K562 (cell line): Measurements from ENCODE around the gene ECM1. TPM values are rescaled to one million over a fixed set of nuclear protein-coding genes. Genes with fewer than 3 reads are reported as not detected.

Experiments used
- CREM ChIP-seq: IDR thresholded peaks from 2 replicates; pipeline ENCODE4 v1.6.1; 2014; ENCODE audit warnings: antibody characterized with exemption, low read depth
- EP300 ChIP-seq: IDR thresholded peaks from 2 replicates; pipeline ENCODE4 v1.6.1; 2012; ENCODE audit warnings: low read length, improper control_type of control experiment
- KLF6 ChIP-seq: fragments of 250-450 bp; sonication (Bioruptor Pico); IDR thresholded peaks from 2 replicates; pipeline ENCODE4 v1.4.0; 2020; ENCODE audit warnings: mild to moderate bottlenecking, moderate library complexity, borderline replicate concordance
- MAZ ChIP-seq, 2 experiments: fragments of 450-650 bp in 1 of 2; sonication (generic) in 1 of 2; formaldehyde crosslinking; IDR thresholded peaks in 1 of 2; conservative IDR thresholded peaks in 1 of 2; 2 replicates each; pipeline versions ENCODE4 v1.4.0 to v1.5.0; 2020; ENCODE audit warnings: mild to moderate bottlenecking in 1 of 2, missing genetic modification reagents in 1 of 2
- MTA3 ChIP-seq: fragments of 450-650 bp; formaldehyde crosslinking; IDR thresholded peaks from 2 replicates; pipeline ENCODE4 v1.6.1; 2017; ENCODE audit warnings: mild to moderate bottlenecking, borderline replicate concordance
- NR2C1 ChIP-seq, 2 experiments: fragments of 450-650 bp; IDR thresholded peaks; 2 replicates each; pipeline ENCODE4 v1.6.1; 2017; ENCODE audit warnings: mild to moderate bottlenecking in 2 of 2, antibody characterized with exemption in 1 of 2, inconsistent platforms in 1 of 2, missing compliant biosample characterization in 1 of 2, missing genetic modification characterization in 1 of 2
- POLR2A ChIP-seq: fragments of 450-650 bp; conservative IDR thresholded peaks from 2 replicates; pipeline ENCODE4 v1.6.1; 2016
- PURB ChIP-seq: sonication (generic); formaldehyde crosslinking; IDR thresholded peaks from 2 replicates; pipeline ENCODE4 v1.9.0; 2021; ENCODE audit warnings: low read depth, mild to moderate bottlenecking, missing genetic modification reagents
- SMAD4 ChIP-seq: fragments of 250-450 bp; sonication (Bioruptor Pico); conservative IDR thresholded peaks from 2 replicates; pipeline ENCODE4 v1.8.0; 2021; ENCODE audit warnings: inconsistent platforms, mild to moderate bottlenecking, moderate library complexity
- SMARCE1 ChIP-seq: fragments of 450-650 bp; IDR thresholded peaks from 2 replicates; pipeline ENCODE4 v1.7.1; 2016; ENCODE audit warnings: mild to moderate bottlenecking
- TAF15 ChIP-seq: fragments of 200-400 bp; formaldehyde crosslinking; IDR thresholded peaks from 2 replicates; pipeline ENCODE4 v1.6.1; 2017; ENCODE audit warnings: mild to moderate bottlenecking, low read depth, low read length, moderate library complexity
- ZKSCAN3 ChIP-seq: fragments of 250-450 bp; sonication (Bioruptor Pico); IDR thresholded peaks from 2 replicates; pipeline ENCODE4 v1.4.0; 2020
- ZNF184 ChIP-seq: sonication (generic); formaldehyde crosslinking; IDR thresholded peaks from 2 replicates; pipeline ENCODE4 v1.5.0; 2020; ENCODE audit warnings: missing genetic modification reagents
- polyA plus RNA-seq, 8 experiments: library from polyadenylated mRNA; depleted of rRNA in 4 of 8; stranded (reverse) in 5 of 8; unstranded in 3 of 8; fragments of >200 nt; fragmentation: Nextera tagmentation in 2 of 8; fragmentation: Illumina TruSeq in 1 of 8; extraction: Ambion mirVana in 2 of 8; extraction: Trizol in 1 of 8; gene quantifications; 2 replicates each; pipeline versions ENCODE4 v1.2.1 to v1.2.3, GENCODE V29; 2011 to 2014; ENCODE audit warnings: inconsistent platforms in 1 of 8, missing spikeins in 1 of 8
- total RNA-seq, 7 experiments: library from RNA; depleted of rRNA in 6 of 7; stranded (reverse); fragments of >200 nt in 6 of 7; fragmentation: Illumina TruSeq in 2 of 7; extraction: Trizol in 2 of 7; gene quantifications; 2 replicates each; pipeline versions ENCODE4 v1.2.1 to v1.2.3, GENCODE V29; 2011 to 2021; ENCODE audit warnings: low replicate concordance in 1 of 7
- TF ChIP-seq, protein P1 (sequence below): sonication (generic); formaldehyde crosslinking; IDR thresholded peaks from 2 replicates; pipeline ENCODE4 v1.4.0; 2020; ENCODE audit warnings: mild to moderate bottlenecking, missing genetic modification reagents
- TF ChIP-seq, protein P2 (sequence below): fragments of 250-450 bp; sonication (Bioruptor Pico); IDR thresholded peaks from 2 replicates; pipeline ENCODE4 v1.6.1; 2021; ENCODE audit warnings: mild to moderate bottlenecking
- TF ChIP-seq, protein P3 (sequence below): IDR thresholded peaks from 2 replicates; pipeline ENCODE4 v1.6.1; 2011; ENCODE audit warnings: borderline replicate concordance, low read depth, mild to moderate bottlenecking, moderate library complexity, low read length; ENCODE audit not compliant: insufficient read depth, poor library complexity, severe bottlenecking
- TF ChIP-seq, protein P4 (sequence below), 2 experiments: IDR thresholded peaks in 1 of 2; conservative IDR thresholded peaks in 1 of 2; 2 replicates each; pipeline ENCODE4 v1.6.1; 2016; ENCODE audit warnings: low read depth in 2 of 2, mild to moderate bottlenecking in 1 of 2, missing compliant biosample characterization in 1 of 2, missing genetic modification characterization in 1 of 2, moderate library complexity in 1 of 2
- TF ChIP-seq, protein P5 (sequence below): fragments of 450-650 bp; IDR thresholded peaks from 2 replicates; pipeline ENCODE4 v1.7.1; 2018; ENCODE audit warnings: mild to moderate bottlenecking, low read depth; ENCODE audit not compliant: partially characterized antibody

ECM1 gene
- total and polyA plus RNA-seq, 9 of the 15 experiments (the other 6 are each of a cell fraction or from before 2014, with no cell fraction given), result 6.6 to 52.2 (median 12.8) TPM

DNA sequence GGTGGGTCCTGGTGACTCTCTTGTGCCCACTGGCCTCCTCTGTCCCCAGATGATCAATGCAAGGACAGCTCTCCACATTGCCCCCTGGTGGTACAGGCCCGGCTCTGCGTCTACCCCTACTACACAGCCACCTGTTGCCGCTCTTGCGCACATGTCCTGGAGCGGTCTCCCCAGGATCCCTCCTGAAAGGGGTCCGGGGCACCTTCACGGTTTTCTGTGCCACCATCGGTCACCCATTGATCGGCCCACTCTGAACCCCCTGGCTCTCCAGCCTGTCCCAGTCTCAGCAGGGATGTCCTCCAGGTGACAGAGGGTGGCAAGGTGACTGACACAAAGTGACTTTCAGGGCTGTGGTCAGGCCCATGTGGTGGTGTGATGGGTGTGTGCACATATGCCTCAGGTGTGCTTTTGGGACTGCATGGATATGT lies 52.1 kb downstream of the ECM1 start (continued):
- TF ChIP-seq, protein P1, sequence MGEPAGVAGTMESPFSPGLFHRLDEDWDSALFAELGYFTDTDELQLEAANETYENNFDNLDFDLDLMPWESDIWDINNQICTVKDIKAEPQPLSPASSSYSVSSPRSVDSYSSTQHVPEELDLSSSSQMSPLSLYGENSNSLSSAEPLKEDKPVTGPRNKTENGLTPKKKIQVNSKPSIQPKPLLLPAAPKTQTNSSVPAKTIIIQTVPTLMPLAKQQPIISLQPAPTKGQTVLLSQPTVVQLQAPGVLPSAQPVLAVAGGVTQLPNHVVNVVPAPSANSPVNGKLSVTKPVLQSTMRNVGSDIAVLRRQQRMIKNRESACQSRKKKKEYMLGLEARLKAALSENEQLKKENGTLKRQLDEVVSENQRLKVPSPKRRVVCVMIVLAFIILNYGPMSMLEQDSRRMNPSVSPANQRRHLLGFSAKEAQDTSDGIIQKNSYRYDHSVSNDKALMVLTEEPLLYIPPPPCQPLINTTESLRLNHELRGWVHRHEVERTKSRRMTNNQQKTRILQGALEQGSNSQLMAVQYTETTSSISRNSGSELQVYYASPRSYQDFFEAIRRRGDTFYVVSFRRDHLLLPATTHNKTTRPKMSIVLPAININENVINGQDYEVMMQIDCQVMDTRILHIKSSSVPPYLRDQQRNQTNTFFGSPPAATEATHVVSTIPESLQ (CRISPR knock-in tag), result no peak
- TF ChIP-seq KLF6 (CRISPR knock-in tag) (no peak), MAZ (CRISPR knock-in tag; conservative IDR thresholded peaks at IDR 0.05 in 1 of 2, IDR thresholded peaks at IDR 0.05 in 1 of 2) (0 out of 4 replicates have a peak, but pooled peaks of 1 of the 2 experiments have one; percentile 19), EP300 (no peak), SMARCE1 (no peak), CREM (peak; percentile 69), NR2C1 (IDR thresholded peaks at IDR 0.05) (no peak), NR2C1 (tag; IDR thresholded peaks at IDR 0.05) (no peak), PURB (CRISPR knock-in tag) (no peak), MTA3 (0 out of 2 replicates have a peak, but pooled peaks have one; percentile 21), SMAD4 (CRISPR knock-in tag) (peak; percentile 24; the same call in 1 of the 2 replicates), POLR2A (peak; percentile 54), TAF15 (no peak), ZKSCAN3 (no peak), ZNF184 (no peak)
- TF ChIP-seq, protein P2, sequence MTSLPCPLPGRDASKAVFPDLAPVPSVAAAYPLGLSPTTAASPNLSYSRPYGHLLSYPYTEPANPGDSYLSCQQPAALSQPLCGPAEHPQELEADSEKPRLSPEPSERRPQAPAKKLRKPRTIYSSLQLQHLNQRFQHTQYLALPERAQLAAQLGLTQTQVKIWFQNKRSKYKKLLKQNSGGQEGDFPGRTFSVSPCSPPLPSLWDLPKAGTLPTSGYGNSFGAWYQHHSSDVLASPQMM (CRISPR knock-in tag), result no peak
- TF ChIP-seq, protein P3, sequence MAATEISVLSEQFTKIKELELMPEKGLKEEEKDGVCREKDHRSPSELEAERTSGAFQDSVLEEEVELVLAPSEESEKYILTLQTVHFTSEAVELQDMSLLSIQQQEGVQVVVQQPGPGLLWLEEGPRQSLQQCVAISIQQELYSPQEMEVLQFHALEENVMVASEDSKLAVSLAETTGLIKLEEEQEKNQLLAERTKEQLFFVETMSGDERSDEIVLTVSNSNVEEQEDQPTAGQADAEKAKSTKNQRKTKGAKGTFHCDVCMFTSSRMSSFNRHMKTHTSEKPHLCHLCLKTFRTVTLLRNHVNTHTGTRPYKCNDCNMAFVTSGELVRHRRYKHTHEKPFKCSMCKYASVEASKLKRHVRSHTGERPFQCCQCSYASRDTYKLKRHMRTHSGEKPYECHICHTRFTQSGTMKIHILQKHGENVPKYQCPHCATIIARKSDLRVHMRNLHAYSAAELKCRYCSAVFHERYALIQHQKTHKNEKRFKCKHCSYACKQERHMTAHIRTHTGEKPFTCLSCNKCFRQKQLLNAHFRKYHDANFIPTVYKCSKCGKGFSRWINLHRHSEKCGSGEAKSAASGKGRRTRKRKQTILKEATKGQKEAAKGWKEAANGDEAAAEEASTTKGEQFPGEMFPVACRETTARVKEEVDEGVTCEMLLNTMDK, result peak; percentile 72
- TF ChIP-seq, protein P4, sequence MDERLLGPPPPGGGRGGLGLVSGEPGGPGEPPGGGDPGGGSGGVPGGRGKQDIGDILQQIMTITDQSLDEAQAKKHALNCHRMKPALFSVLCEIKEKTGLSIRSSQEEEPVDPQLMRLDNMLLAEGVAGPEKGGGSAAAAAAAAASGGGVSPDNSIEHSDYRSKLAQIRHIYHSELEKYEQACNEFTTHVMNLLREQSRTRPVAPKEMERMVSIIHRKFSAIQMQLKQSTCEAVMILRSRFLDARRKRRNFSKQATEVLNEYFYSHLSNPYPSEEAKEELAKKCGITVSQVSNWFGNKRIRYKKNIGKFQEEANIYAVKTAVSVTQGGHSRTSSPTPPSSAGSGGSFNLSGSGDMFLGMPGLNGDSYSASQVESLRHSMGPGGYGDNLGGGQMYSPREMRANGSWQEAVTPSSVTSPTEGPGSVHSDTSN (CRISPR knock-in tag; IDR thresholded peaks at IDR 0.05; ENCODE audit: low read depth), result no peak
- TF ChIP-seq, protein P4 (tag; conservative IDR thresholded peaks at IDR 0.05; ENCODE audit: low read depth), result no peak
- TF ChIP-seq, protein P5, sequence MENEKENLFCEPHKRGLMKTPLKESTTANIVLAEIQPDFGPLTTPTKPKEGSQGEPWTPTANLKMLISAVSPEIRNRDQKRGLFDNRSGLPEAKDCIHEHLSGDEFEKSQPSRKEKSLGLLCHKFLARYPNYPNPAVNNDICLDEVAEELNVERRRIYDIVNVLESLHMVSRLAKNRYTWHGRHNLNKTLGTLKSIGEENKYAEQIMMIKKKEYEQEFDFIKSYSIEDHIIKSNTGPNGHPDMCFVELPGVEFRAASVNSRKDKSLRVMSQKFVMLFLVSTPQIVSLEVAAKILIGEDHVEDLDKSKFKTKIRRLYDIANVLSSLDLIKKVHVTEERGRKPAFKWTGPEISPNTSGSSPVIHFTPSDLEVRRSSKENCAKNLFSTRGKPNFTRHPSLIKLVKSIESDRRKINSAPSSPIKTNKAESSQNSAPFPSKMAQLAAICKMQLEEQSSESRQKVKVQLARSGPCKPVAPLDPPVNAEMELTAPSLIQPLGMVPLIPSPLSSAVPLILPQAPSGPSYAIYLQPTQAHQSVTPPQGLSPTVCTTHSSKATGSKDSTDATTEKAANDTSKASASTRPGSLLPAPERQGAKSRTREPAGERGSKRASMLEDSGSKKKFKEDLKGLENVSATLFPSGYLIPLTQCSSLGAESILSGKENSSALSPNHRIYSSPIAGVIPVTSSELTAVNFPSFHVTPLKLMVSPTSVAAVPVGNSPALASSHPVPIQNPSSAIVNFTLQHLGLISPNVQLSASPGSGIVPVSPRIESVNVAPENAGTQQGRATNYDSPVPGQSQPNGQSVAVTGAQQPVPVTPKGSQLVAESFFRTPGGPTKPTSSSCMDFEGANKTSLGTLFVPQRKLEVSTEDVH, result no peak
